GM19372 (cell line): ENCODE measurements around the gene ADK.

Experiments
- ATAC-seq: cut with Tn5 transposase; IDR thresholded peaks from one replicate; pipeline ENCODE4 v1.9.1; 2021; ENCODE audit warnings: mild to moderate bottlenecking, low read depth, moderate library complexity; ENCODE audit not compliant: unreplicated experiment

The ADK gene

GRCh38 chr10:74640134-74640921 is 489.3 kb downstream of the ADK start:
- ATAC-seq: no peak

- ATAC-seq: no peak
These were observed 490.6 kb downstream of the ADK start for GRCh38 chr10:74641659-74642058.

GRCh38 chr10:74642901-74643595 is 492.0 kb downstream of the ADK start:
- ATAC-seq: no peak

GRCh38 chr10:74643596-74643975 is 492.6 kb downstream of the ADK start:
- ATAC-seq: no peak

DNA sequence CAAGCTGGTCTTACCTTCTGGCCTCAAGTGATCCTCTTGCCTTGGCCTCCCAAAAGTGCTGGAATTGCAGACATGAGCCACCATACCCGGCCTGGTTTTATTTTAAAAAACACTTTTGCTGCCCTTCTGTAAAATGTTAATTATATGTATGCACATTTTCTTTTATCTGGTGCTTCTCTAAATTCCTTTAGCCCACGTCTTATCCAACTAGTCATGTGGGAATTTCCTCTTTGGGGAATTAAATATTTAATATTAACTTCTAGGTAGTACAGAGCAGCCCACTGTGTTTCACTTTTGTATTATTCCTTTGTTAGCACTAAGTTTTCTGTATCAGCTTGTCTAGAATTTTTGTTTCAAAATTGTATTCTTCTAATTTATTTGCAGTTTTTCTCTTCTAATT is 493.7 kb downstream of the ADK start:
- ATAC-seq: no peak

GRCh38 chr10:74645692-74646091 is 494.7 kb downstream of the ADK start:
- ATAC-seq: no peak

DNA sequence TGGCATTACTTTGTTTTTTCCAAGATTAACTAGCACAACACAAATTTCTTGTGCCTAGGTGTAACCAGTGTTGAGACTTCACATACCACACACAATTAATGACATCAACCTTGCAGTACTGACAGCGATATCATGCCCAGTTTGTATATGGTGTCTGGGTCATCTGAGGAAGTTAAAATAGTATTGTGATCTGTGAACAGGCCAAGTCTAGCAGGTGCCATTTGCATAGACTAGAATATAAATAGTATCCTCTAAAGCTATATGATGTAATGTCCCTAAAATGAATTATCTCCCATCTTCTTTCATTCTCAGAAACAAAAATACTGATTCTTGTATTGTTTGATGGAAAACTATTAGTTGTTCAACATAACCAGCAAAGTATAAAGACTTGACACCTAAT is 499.6 kb downstream of the ADK start:
- no peak for ATAC-seq

DNA sequence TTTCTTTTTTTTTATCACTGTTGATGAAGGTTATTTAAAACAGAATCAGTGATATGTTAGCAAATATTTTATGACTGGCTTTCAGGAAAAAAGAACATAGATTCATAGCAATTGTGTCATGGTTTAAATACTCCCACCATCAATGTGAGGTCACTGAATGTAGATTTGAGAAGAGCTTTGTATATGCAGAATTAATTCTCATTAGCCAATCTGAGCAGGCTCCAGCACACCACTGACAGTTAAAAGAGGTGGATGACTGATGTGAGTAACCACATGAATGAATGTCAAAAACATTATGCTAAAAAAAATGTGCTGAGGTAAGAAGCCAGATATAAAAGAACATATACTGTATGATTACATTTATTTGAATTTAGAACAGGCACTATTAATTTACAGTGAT is 500.5 kb downstream of the ADK start:
- no peak for ATAC-seq

- no peak for ATAC-seq
These were observed 501.6 kb downstream of the ADK start for GRCh38 chr10:74652664-74653063.

- ATAC-seq: no peak
These were observed 507.5 kb downstream of the ADK start for GRCh38 chr10:74658511-74658910.

DNA sequence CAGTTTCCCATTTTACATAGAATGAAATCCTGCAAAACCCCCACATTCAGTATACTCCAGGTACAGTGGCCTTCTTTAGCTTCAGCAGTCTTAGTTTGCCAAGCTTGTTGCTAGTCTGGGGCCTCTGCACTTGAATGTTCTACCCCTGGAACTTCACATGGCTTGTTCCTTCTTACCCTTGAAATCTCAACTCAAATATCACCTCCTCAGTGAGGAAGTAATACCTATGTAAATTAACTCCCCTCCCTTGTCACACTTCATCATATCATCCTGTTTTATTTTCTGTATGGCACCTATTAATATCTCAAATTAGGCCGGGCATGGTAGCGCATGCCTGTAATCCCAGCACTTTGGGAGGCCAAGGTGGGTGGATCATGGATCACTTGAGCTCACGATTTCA is 511.6 kb downstream of the ADK start:
- ATAC-seq: no peak

GRCh38 chr10:74669210-74669609 is 518.2 kb downstream of the ADK start:
- ATAC-seq: no peak

GRCh38 chr10:74671716-74672115 is 520.7 kb downstream of the ADK start:
- ATAC-seq: no peak

GRCh38 chr10:74672430-74673165 is 521.6 kb downstream of the ADK start:
- no peak for ATAC-seq

GRCh38 chr10:74674927-74675326 is 523.9 kb downstream of the ADK start:
- ATAC-seq: no peak

DNA sequence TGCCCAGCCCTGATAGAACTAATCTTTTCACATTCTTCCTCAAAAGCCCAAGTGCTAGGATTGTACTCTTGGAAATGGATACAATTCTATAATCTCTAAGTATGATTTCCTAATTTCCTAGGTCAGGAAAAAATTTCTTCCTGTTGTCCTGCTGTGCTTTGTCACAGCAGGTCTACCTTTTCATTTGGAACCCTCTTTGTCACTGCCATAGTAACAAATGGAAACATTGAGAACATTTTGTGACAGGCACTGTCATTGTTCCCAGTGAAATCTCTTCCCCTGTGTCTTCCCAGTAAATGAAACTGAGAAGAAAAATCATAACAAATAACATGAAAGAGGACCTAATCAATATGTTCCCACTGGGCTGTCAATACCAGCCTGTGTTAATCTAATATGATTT is 524.5 kb downstream of the ADK start:
- ATAC-seq: no peak

DNA sequence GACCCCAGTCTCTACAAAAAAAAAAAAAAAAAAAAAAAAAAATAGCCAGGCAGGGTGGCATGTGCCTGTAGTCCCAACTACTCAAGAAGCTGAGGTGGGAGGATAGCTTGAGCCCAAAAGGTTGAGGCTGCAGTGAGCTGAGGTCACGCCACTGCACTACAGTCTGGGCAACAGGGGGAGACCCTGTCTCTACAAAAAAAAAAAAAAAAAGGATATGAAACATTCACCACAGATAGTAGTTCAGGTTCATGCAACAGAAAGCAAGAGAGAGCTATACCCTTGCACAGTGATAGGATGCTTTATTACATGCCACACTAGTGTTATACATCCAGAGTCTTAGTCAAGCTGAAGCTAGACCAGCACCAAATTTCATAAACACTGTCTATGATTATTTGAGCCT is 526.9 kb downstream of the ADK start:
- peak; percentile 74 for ATAC-seq

- no peak for ATAC-seq
These were observed 531.1 kb downstream of the ADK start for GRCh38 chr10:74681917-74682627.

- ATAC-seq: no peak
These were observed 532.0 kb downstream of the ADK start for GRCh38 chr10:74683067-74683466.

DNA sequence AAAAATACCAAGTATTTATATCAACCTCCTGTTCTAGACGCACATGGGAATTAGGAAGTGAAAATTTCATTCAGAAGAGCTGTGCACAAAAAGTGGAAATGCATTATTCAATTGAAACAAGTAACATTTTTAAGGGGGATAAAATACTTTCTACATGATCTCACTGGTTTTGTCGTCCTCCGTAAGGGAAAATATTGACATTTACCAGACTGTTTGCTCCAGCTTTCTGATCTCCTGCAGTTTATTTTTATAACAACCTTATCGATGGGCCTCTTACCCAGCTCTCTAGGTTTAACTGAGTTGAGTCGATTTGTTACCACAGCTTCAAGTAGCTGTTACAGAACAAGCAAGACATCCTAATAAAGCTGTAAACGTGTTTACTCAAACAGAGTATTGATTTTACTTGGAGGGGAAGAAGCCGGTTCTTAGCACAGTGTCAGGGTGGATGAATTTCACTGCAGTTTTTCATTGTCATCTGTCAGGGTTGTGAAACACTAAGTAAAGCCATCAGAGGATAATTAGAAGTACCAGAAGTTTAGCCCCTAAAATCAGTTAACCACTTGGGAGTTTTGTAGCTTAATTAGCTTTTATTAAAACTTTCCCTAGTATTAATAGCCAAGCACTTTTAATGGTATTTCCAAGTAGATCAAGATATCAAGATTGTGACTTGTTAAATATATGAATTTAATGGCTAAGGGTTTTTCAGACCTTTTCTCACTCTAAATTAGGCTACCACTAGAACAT is 532.8 kb downstream of the ADK start:
- no peak for ATAC-seq
